Liver (tissue), 9 donors: Measurements from ENCODE around the gene RSPRY1. TPM values are rescaled to one million over a fixed set of nuclear protein-coding genes. Genes with fewer than 3 reads are reported as not detected.

Experiments used
- DNase-seq: peaks from one replicate; pipeline ENCODE4 v3.0.0-alpha.2; 2017; ENCODE audit warnings: low spot score
- H3K27ac ChIP-seq, 2 donors: one replicate each; pipeline ENCODE4 v1.7.0; 2013; ENCODE audit warnings: inconsistent platforms in 2 of 2, low read length in 2 of 2, control low read depth in 1 of 2, low read depth in 1 of 2, mild to moderate bottlenecking in 1 of 2
- H3K27me3 ChIP-seq, 4 donors: one replicate each; pipeline versions ENCODE4 v1.6.1 to v1.7.0; 2013; ENCODE audit warnings: low read length in 3 of 4, inconsistent platforms in 1 of 4, mild to moderate bottlenecking in 1 of 4, moderate library complexity in 1 of 4; ENCODE audit not compliant: control insufficient read depth in 4 of 4, insufficient read depth in 4 of 4
- H3K36me3 ChIP-seq, 4 donors: one replicate each; pipeline versions ENCODE4 v1.6.1 to v1.7.0; 2013; ENCODE audit warnings: low read length in 3 of 4, mild to moderate bottlenecking in 3 of 4, low read depth in 1 of 4, moderate library complexity in 1 of 4; ENCODE audit not compliant: control insufficient read depth in 4 of 4, insufficient read depth in 3 of 4
- H3K4me1 ChIP-seq, 4 donors: one replicate each; pipeline versions ENCODE4 v1.6.1 to v1.7.0; 2013; ENCODE audit warnings: low read length in 3 of 4, mild to moderate bottlenecking in 3 of 4, moderate library complexity in 1 of 4; ENCODE audit not compliant: control insufficient read depth in 4 of 4, insufficient read depth in 4 of 4
- H3K4me3 ChIP-seq, 3 donors: one replicate each; pipeline versions ENCODE4 v1.6.1 to v1.7.0; 2013; ENCODE audit warnings: low read length in 3 of 3, control low read depth in 1 of 3, low read depth in 1 of 3, mild to moderate bottlenecking in 1 of 3
- H3K9ac ChIP-seq, 2 donors: one replicate each; pipeline ENCODE4 v1.7.0; 2013; ENCODE audit warnings: low read length in 2 of 2, mild to moderate bottlenecking in 2 of 2, moderate library complexity in 2 of 2, control low read depth in 1 of 2, low read depth in 1 of 2
- H3K9me3 ChIP-seq, 4 donors: one replicate each; pipeline versions ENCODE4 v1.6.1 to v1.7.0; 2013; ENCODE audit warnings: low read length in 3 of 4; ENCODE audit not compliant: control insufficient read depth in 4 of 4
- ATF3 ChIP-seq: IDR thresholded peaks from 2 replicates; pipeline ENCODE4 v1.6.1; 2016; ENCODE audit warnings: antibody characterized with exemption
- CTCF ChIP-seq: fragments of 150-350 bp; IDR thresholded peaks from 2 replicates; pipeline ENCODE4 v1.5.1; 2017; ENCODE audit warnings: improper control_type of control experiment, low read depth, low read length; ENCODE audit not compliant: missing input control
- EGR1 ChIP-seq, 2 donors: IDR thresholded peaks; 2 replicates each; pipeline ENCODE4 v1.6.1; 2016 to 2018; ENCODE audit warnings: antibody characterized with exemption in 2 of 2, low read depth in 2 of 2
- FOXA1 ChIP-seq: IDR thresholded peaks from 2 replicates; pipeline ENCODE4 v1.6.1; 2016; ENCODE audit warnings: antibody characterized with exemption
- FOXA2 ChIP-seq: IDR thresholded peaks from 2 replicates; pipeline ENCODE4 v1.6.1; 2016; ENCODE audit warnings: antibody characterized with exemption
- HNF4A ChIP-seq, 2 donors: conservative IDR thresholded peaks; 2 replicates each; pipeline ENCODE4 v1.6.1; 2016; ENCODE audit warnings: antibody characterized with exemption in 2 of 2, mild to moderate bottlenecking in 2 of 2
- JUND ChIP-seq, 2 donors: IDR thresholded peaks; 2 replicates each; pipeline ENCODE4 v1.6.1; 2016; ENCODE audit warnings: antibody characterized with exemption in 2 of 2
- MAX ChIP-seq: IDR thresholded peaks from 2 replicates; pipeline ENCODE4 v1.6.1; 2016; ENCODE audit warnings: antibody characterized with exemption
- RAD21 ChIP-seq, 2 donors: IDR thresholded peaks; 2 replicates each; pipeline ENCODE4 v1.6.1; 2016; ENCODE audit warnings: antibody characterized with exemption in 2 of 2, mild to moderate bottlenecking in 2 of 2
- REST ChIP-seq: IDR thresholded peaks from 2 replicates; pipeline ENCODE4 v1.6.1; 2016; ENCODE audit warnings: antibody characterized with exemption, mild to moderate bottlenecking
- SP1 ChIP-seq: IDR thresholded peaks from 2 replicates; pipeline ENCODE4 v1.6.1; 2018; ENCODE audit warnings: antibody characterized with exemption, mild to moderate bottlenecking
- TAF1 ChIP-seq: conservative IDR thresholded peaks from 2 replicates; pipeline ENCODE4 v1.6.1; 2016; ENCODE audit warnings: antibody characterized with exemption, mild to moderate bottlenecking
- WGBS: extraction: QIAGEN DNeasy Blood & Tissue Kit; methylation state at CpG from one replicate; pipeline ENCODE4 v1.1.7; 2013; 5-methylcytosine and 5-hydroxymethylcytosine counted together
- polyA plus RNA-seq, 2 donors: library from polyadenylated mRNA; stranded (reverse) in 1 of 2; unstranded in 1 of 2; fragments of 200-250 nt in 1 of 2; fragments of >200 nt in 1 of 2; fragmentation: Nextera tagmentation in 1 of 2; extraction: Ambion mirVana in 1 of 2; gene quantifications; one replicate each; pipeline versions ENCODE4 v1.2.1 to v1.2.3, GENCODE V29; 2013 to 2015
- total RNA-seq, 2 donors: library from RNA; depleted of rRNA; stranded (reverse); fragments of >200 nt; gene quantifications; one replicate each; pipeline ENCODE4 v1.2.3, GENCODE V29; 2014
- donor health status: healthy.
- donor health status: healthy.
- donor health status: healthy.
- donor health status: healthy.
- donor health status: healthy.

Gene RSPRY1
- total and polyA plus RNA-seq, 4 donors: 10.9 to 27.6 (median 20.2) TPM

GRCh38 chr16:57283959-57284208 is 97.8 kb downstream of the RSPRY1 start (continued):
- no peak for TF ChIP-seq HNF4A (conservative IDR thresholded peaks at IDR 0.05)

- Histone ChIP-seq H3K27me3 (no peaks in the 10 kb centered on the region), H3K4me1 (peaks cover 12 to 29% (median 18%) of the 10 kb centered on the region in 4 donors), H3K36me3 (no peaks in the 10 kb centered on the region), H3K4me3 (peak within 1 kb of the TSS; percentile 56 to 63 (median 59)), H3K27ac (no peak within 1 kb of the TSS), H3K9me3 (no peaks in the 10 kb centered on the region), H3K9ac (no peak within 1 kb of the TSS)
- WGBS: 3% methylated on average over 95 of the region's 95 CpGs
- DNase-seq: peak; percentile 66
- TF ChIP-seq RAD21 (IDR thresholded peaks at IDR 0.05) (peak in 1 of 2 donors; percentile 4), JUND (IDR thresholded peaks at IDR 0.05) (no peak)
Observed at GRCh38 chr16:57284209-57284951, 98.3 kb downstream of the RSPRY1 start, which contains the start of gene PLLP. Gene PLLP (minus strand): TSS chr16:57284672. CDS start chr16:57284540, 132 bp downstream.

GRCh38 chr16:57284952-57285363 is 98.8 kb downstream of the RSPRY1 start:
- H3K9me3 ChIP-seq: no peaks in the 10 kb centered on the region
- no peaks in the 10 kb centered on the region for H3K36me3 ChIP-seq
- no peak overlapping the region for H3K27ac ChIP-seq
- H3K27me3 ChIP-seq: no peaks in the 10 kb centered on the region
- no peak overlapping the region for H3K9ac ChIP-seq
- WGBS: 28% methylated on average over 22 of the region's 22 CpGs
- H3K4me1 ChIP-seq: peaks cover 10 to 27% (median 14%) of the 10 kb centered on the region in 4 donors
- no peak for DNase-seq
- H3K4me3 ChIP-seq: peak overlapping the region; percentile 27 to 63 (median 32)
- TF ChIP-seq REST (no peak), EGR1 (IDR thresholded peaks at IDR 0.05; ENCODE audit: low read depth in 2 of 2) (no peak), MAX (no peak), FOXA1 (no peak), CTCF (no peak)

GRCh38 chr16:57285379-57285778 is 99.2 kb downstream of the RSPRY1 start:
- no peaks in the 10 kb centered on the region for H3K27me3 ChIP-seq
- H3K27ac ChIP-seq: no peak overlapping the region
- WGBS: 84% methylated on average over 5 of the region's 5 CpGs
- no peaks in the 10 kb centered on the region for H3K36me3 ChIP-seq
- TF ChIP-seq RAD21 (IDR thresholded peaks at IDR 0.05): no peak
- no peak for TF ChIP-seq FOXA1
- TF ChIP-seq FOXA2: no peak
- no peak for TF ChIP-seq ATF3
- no peak for TF ChIP-seq JUND (IDR thresholded peaks at IDR 0.05)
- TF ChIP-seq CTCF: no peak
- TF ChIP-seq EGR1 (IDR thresholded peaks at IDR 0.05; ENCODE audit: low read depth in 2 of 2): no peak
- no peak for TF ChIP-seq TAF1
- TF ChIP-seq SP1: no peak
- no peak for TF ChIP-seq HNF4A (conservative IDR thresholded peaks at IDR 0.05)
- no peak for DNase-seq
- no peak overlapping the region for H3K9ac ChIP-seq
- H3K4me1 ChIP-seq: peaks cover 6 to 23% (median 11%) of the 10 kb centered on the region in 4 donors
- H3K9me3 ChIP-seq: no peaks in the 10 kb centered on the region
- H3K4me3 ChIP-seq: no peak overlapping the region
